NCI-H146 (cell line): ENCODE measurements around the gene SNCAIP.
"Not testable (repeated sequence)": the region's sequence is repeated elsewhere in the genome, so short reads cannot be mapped to it uniquely, and the experiment has no call there.

Source experiments
- DNase-seq: peaks from one replicate; lab custom pipeline; 2025; lab: John Stamatoyannopoulos, UW

Gene SNCAIP

DNA sequence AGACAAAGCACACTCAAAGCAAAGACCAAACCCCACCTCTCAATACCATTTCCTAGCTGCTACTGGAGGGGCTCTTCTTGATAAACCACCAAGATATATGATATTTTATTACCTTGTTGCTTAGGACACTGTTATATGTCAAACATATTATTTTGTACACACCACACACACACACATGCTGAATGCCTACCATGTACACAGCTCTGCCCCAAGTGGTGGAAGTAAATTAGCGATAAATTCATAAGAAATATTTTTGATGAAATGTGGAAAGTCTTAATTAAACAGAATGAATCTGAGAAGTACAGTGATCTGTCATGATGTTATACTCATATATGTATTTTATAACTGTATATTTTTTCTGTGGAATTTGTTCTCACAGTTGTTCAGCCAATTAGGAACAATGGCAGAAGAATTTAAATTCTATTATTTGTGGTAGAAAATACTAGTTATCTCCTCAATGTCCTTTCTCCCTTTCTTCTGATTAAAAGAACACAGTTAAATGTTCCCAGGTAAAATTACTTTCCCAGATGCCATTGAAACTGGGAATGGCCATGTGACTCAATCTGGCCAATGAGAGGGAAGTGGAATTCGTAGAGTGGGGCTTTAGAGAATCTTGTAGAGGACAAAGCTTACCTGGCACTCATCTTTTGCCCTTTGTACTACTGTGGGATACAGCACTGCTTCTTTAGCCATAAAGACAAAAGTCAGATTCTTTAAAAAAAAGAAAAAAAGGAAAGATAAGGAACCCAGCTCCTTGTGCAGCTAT, 156.5 kb downstream of the SNCAIP start:
- DNase-seq = no peak

DNA sequence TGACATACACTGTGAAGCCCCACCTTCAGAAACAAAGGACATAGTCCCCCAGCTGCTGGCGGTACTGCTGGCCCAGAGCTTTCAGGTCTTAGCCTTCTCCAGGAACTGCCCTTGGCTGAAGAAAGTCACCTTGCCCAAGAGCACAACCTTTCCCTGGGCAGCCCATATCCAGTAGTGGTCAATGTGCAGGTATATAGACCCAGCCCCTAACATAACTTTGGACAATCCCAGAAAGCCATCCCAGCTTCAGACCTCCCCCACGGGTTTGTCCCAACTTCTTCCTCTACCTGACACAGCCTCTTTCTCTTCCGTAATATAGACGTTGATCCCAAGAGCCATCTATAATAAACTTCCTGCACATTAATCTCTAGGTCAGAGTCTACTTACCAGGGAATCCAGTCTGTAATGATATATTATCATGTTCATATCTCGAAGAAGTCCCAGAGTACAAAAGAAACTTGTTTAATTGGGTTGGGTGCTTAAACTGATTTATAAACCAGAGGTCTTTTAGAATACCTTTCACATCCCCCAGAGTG, 157.4 kb downstream of the SNCAIP start:
- DNase-seq = no peak

DNA sequence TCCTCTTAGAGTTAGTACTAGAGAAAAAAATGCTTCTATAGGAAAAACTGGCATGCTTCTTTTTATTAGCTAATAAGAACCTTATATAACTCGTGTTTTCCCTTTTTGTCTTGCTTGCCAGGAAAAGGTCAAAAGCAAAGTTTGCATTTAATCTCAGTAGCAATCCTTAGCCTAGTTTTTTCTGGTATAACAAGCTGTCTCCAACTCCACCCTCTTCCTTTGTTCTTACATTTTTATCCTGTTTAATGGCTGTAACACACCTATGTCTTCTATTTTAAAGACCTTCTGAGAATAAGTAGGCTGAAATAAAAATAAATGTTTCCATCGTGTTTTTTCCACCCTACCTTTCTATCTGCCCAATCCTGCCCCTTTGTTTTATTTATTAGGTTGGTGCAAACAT, 158.3 kb downstream of the SNCAIP start:
- DNase-seq = no peak

DNA sequence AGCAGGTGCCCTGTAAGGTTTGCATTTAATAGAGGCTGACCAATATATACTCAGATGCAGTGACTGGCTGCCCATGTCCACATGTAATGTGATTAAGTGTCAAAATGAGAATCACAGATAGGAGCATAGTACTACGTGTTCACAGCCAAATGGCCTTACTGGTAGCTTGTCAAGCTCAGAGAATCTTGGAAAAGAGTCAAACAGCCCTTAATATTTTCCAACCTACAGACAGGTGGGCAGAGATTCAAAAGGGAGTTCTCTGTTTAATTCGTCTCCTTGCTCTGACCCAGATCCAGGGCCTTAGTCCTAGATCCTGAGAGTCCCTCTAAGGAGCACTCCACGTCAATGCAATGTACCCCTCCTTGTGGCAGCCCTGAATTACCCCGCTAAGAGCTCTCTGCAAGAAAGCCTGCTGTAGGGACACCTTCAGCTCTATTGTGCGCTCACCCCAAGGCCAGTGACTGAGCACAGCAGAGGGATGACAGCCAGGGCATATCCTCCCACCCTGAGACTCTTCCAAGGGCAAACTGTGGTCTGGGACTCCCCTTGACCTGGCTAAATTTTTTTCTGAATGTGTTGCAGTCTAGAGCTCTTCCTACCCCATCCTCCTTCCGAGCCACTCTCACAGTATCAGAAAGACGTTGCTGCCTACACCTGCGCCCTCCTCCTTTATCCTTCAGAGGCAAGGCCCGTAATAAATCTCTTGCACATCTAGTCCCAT, 159.2 kb downstream of the SNCAIP start:
- DNase-seq = no peak

DNA sequence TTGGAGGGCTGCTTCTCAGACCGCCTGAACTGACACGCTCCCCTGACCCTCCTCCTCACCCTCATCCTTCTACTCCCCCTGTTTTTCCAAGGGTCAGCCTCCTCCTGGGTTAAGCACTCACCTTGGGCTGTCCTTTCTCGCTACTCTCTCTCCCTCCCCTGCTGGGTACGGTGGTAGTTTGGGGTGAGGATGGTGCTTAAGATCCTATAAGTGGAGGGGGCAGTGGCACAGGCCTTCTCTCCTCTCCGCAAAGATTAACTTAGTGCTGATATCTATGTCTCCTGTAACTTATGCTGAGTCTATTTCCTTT, 159.7 kb downstream of the SNCAIP start:
- DNase-seq = no peak

DNA sequence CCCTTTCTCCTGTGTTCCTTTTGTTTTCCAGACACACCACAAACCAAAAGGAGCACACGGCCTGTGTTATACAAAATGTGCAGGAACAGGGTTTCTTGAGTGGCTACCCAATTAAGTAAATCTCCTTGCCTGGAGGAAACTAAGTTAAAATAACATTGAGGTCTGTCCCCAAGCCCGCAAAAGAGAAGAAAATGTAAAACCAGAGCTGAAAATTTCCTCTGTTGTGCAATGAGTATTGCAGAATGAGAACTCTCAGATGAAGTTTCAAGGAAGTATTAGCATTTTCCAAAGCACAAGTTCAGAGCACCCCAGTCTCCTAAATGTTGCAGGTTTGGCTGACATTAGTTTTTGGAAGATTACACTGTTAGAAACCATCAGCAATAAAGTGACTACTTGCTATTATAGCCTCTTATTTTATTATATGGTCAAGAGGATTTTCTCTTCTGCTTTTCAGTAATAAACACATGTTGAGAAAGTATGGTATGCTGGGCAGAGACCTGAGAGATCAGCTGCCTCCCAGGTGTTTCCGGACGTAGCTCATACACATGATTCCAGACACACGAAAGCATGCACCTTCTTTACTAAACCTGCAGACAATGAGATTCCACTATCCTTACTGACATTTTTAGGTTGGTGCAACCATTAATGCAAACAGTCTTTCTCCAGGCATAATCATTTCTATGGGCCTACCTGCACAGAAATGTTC, 161.3 kb downstream of the SNCAIP start:
- no peak for DNase-seq

DNA sequence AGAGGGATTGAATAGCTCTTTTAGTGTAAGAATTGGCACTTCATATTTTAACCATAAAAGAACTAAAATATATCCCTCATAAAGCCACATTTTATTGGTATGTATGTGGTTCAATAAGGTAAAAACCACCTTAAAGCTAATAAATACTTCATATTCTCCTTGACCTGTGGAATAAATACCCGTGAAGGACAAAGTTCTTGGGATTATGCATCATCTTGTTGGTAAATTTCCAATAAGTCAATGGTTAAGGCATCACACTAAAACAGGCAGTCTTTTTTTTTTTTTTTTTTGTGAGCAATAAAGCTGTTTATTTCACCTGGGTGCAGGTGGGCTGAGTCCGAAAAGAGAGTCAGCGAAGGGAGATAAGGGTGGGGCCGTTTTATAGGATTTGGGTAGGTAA, 161.9 kb downstream of the SNCAIP start:
- no peak for DNase-seq

DNA sequence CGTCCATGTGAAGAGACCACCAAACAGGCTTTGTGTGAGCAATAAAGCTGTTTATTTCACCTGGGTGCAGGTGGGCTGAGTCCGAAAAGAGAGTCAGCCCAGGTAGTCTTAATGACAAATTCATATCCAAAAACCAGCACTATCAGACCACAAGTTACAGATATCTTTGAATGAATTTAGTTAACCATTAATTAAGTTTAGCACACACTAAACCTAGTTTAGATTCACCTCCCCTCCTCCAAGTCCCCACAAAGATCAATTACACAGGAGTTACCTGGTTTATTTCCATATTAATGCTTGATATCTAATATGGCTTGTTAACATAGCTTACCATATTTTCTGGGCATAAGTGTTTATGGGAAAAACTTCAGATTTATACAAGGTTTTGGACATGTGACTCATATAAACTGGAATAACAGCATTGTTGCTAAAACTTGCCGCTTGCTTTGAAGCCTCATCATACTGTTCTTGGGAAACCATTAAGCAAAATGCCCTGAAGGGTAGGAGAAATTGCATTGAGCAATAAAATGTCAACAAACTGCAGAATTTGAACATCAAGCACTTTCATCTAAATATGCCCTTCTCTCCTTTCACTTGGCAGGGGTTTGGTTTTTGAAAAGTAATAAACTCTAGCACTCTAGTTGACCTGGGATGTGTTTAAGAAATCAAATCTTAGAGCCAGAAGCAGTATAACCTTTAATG, 166.9 kb downstream of the SNCAIP start:
- DNase-seq = no peak

DNA sequence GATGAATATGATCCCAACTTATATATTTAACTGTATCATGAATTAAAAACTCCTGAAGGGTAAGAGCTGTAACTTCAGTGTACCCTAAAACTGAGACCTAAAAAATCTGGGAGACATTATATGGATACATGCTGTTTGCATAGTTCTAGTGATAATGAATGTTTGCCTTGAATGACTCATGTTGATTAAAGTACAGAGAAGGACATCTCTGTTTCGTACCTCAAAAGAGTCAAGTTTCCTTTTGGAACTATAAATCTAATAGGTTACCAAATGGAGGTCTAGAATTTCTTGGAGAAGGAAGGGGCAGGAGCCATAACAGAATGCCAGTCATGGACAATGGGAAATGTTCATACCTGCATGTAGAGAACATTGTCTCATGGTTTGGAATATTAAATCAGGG, 168.1 kb downstream of the SNCAIP start:
- no peak for DNase-seq

DNA sequence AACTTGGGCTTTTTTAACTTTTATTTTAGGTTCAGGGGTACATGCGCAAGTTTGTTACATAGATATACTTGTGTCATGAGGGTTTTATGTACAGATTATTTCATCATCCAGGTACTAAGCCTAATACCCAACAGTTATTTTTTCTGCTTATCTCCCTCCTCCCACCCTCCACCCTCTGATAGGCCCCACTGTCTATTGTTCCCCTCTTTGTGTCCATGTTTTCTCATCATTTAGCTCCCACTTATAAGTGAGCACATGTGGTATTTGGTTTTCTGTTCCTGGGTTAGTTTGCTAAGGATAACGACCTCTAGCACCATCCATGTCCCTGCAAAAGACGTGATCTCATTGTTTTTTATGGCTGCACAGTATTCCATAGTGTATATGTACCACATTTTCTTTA, 172.1 kb downstream of the SNCAIP start:
- DNase-seq = no peak

DNA sequence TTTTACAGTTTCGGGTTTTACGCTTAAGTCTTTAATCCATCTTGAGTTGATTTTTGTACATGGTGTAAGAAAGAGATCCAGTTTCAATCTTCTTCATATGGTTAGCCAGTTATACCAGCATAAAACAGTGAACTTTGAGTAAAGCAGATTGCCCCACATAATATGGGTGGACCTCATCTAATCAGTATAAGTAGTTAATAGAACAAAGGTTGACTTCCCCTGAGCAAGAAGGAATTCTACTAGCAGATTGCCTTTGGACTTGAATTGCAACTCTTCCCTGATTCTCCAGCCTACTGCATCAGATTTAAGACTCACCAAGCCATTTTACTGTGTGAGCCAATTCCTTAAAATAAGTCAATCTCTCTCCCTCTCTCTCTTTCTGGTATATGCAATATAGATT, 173.2 kb downstream of the SNCAIP start:
- no peak for DNase-seq

DNA sequence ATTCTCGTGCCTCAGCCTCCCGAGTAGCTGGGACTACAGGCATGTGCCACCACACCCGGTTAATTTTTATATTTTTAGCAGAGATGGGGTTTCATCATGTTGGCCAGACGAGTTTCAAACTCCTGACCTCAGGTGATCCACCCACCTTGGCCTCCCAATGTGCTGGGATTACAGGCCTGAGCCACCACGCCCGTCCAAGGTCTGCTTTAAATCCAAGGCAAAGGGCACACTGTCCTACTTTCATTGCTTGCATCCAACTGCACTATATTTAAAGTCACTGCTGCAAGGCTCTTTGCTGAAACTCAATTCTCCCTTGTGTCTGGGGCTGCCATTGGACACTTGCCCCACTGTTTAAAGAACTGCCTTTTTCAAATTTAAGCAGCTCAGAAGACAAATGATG, 174.6 kb downstream of the SNCAIP start:
- not testable (repeated sequence) for DNase-seq

DNA sequence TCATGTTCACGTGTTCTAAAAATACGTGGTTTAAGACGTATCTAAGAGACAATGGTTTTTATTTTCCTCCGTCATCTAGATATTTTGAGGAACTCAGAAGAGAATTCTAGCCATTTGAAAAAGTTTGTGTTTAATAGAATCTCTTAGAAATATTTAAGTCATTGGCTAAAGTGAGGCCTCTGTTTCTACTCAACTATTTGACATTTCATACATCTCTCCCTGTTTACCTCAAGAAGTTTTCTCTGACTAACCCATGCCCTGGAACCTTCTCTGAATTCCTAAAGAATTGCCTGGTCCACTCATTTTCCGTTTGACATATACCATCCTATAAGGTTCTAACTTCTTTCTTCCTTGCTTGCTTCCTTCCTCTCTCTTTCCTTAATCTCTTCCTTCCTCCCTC, 178.7 kb downstream of the SNCAIP start:
- no peak for DNase-seq

DNA sequence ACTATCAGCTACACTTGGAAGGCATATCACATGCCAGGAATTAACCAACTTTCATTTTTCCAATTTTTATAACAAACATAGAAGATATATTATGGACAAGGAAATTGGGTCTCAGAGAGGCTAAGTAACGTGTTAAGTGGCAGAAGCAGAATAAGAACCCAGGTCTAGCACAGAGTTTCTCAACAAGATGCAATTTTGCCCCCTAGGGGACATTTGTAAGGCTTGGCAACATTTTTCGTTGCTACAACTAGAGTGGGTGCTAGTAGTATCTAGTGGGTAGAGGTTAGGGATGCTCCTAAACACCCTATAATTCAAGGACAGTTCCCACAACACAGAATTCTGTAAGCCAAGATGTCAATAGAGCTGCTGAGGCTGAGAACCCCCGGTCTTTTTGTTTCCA, 180.6 kb downstream of the SNCAIP start:
- peak; percentile 4 for DNase-seq

DNA sequence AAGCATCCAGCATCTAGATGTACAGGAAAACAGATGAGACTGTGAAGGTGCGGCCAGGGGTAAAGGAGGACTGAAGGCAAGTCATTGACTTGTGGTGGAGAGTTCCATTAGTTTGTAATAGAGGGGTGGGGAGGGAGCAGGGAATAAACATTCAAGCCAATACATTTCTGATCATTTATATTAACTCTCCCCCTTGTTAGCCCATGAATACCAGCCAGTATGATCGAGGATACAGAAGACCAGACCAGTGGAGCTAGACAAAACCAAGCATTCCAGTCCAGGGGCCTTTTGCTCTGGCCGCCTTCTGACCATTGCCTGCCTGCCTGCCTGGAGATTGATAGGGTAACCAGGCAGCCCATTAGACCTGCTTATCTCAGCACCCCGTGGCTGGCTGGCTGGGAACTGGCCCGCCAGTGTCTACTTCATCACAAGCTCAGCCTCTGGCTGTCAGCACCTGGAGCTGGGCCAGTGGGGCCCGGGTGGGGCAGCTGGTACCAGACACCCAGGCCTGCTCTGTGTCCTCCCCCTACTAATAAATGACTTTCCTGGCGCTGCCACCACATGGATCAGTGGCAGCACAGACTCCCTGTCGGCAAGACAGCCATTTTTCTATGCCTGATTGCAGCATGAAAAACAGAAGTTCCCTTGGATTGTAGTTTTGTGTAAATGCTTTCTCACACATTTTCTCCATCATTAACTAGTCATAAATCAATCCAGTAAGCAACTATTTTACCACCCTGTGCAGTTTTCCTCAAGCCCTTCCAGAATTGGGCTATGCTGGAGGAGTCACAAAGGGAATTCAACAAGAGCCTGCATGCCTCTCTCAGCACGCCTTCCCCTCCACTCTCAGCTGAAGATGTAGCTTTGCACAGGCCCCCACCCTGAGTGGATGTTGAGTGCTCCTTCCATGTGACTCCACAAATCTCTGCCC, 181.3 kb downstream of the SNCAIP start:
- peak; percentile 66 for DNase-seq

DNA sequence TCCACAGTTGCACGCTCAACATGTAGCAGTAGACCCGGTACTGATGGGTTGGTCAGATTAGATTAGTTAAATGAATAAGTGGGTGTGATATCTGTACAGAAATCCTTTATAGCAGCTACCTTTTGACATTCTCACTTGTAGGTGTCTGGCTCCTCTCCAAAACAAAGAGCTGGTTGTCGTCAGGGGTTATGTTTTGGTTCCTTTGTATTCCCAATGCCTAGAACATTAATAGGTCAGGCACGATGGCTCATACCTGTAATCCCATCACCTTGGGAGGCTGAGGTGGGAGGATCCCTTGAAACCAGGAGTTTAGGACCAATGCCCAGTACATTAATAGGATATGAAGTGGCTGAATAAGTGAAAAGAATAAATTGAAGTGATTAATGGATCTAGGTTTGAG, 182.1 kb downstream of the SNCAIP start:
- peak; percentile 26 for DNase-seq

DNA sequence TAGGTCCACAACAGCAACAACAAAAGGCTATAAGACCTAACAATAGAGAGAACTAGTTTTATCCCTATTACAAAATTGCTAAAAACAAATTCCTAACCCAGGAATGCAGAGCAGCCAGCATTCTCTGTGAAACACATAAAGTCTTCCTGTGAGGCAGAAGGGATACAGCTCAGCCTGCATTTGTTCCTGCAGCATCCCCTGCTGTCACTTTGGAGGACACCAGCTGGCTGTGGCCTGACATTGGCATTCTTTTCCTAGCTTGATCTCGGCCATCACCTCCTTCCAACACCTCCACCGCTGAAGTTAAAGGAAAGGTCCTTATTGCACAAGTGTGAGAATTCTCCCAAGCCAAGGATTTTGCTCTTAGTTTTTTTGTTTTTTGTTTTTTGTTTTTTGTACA, 186.1 kb downstream of the SNCAIP start:
- peak; percentile 13 for DNase-seq

DNA sequence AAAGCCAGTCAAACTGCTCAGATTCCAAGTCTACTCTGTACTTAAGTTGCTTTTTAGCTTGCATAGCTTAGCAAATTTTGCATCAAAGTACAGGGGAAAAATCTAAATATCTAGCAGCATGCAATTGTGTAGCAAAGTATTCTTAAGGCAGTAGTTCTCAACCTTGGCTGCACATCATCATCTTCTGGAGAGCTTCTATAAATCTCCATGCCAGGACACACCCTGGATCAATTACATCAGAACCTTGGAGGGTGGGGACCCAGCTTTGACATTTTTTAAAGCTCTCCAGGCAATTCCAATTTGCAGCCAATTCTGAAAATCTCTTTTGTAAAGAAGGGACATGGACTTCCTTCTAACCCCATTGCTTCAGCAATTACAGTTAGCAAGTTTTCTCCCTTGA, 187.5 kb downstream of the SNCAIP start:
- DNase-seq = no peak

DNA sequence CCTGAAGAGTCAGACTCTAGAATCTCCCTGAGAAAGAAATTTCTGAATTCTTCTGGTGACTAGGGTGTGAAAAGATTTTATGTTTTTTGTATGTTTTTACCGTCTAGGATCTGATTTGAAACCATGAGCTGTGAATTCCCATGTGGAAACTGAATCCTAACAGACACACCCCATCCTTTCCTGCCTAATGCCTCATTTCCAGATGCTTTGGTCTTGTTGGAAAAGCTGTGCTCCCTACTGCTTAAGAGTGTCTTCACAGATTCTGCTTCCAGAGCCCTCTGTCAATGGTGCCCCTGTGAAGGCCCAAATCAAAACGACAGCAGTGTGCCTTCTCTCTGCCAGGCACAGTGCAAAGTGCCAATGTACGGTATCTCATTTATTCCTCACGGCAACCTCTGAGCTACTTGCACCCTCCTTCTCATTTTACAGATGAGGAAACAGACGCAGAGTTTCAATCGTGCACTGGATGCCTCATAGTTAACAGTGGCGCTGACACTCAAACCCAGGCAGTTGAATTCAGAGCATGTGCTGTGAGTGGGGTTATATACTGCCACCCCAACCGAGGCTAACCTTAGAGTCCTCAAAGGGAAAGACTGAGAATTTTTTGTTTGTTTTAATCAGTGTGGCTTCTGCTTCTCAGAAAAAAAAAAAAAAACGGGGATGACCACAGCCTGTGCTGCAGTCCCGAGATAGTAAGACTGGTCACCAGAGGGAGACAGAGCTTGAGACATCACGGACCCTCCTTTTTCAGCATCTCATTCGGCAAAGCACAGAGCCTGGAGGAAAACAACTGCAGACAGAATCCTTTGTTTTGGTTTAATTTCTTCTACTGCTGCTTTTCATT, 188.4 kb downstream of the SNCAIP start:
- peak; percentile 37 for DNase-seq

DNA sequence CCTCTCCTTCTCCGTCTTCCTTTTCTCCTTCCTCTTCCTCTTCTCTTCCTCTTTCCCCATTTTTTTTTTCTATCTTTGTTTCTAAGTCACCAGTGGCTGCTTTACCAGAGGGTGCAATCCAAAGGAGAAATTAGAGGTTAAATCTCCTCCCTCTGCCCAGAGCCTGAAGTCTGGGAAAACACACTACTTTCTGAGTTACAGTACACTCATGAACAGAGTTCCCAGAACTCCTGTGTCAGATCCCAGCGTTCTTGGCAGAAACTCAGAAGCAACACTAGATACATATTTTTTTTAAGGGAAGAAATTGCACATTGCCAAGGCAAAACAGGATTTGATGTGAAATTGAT, 189.0 kb downstream of the SNCAIP start:
- no peak for DNase-seq
